Astrocyte (in vitro differentiated cells and primary cell): ENCODE results near the gene DUSP1.

Experiments used
- CTCF ChIP-seq: IDR thresholded peaks from 2 replicates; pipeline ENCODE4 v1.5.1; 2011; ENCODE audit warnings: low read depth, mild to moderate bottlenecking, inconsistent platforms, low read length, moderate library complexity; ENCODE audit not compliant: insufficient read depth
- EZH2 ChIP-seq: IDR thresholded peaks from 2 replicates; pipeline ENCODE4 v1.6.1; 2012; ENCODE audit warnings: mild to moderate bottlenecking, low read length, inconsistent platforms; ENCODE audit not compliant: insufficient read depth

GRCh38 chr5:172801179-172801671 lies 30.2 kb upstream of the DUSP1 start:
- TF ChIP-seq CTCF: no peak
- no peak for TF ChIP-seq EZH2
